HepG2 (cell line): ENCODE results near the gene TMCC1. TPM values are rescaled to one million over a fixed set of nuclear protein-coding genes. Genes with fewer than 3 reads are reported as not detected.

Experiments used
- BHLHE40 ChIP-seq: IDR thresholded peaks from 2 replicates; pipeline ENCODE4 v1.6.1; 2011; ENCODE audit warnings: low read length, improper control_type of control experiment
- EP300 ChIP-seq, 3 experiments: sonication (generic) in 1 of 3; formaldehyde crosslinking in 1 of 3; IDR thresholded peaks; 2 replicates each; pipeline versions ENCODE4 v1.5.1 to v1.6.1; 2011 to 2020; ENCODE audit warnings: low read depth in 2 of 3, low read length in 2 of 3, borderline replicate concordance in 1 of 3, improper control_type of control experiment in 1 of 3, mild to moderate bottlenecking in 1 of 3, missing genetic modification reagents in 1 of 3, moderate library complexity in 1 of 3
- JUND ChIP-seq: sonication (generic); formaldehyde crosslinking; IDR thresholded peaks from 2 replicates; pipeline ENCODE4 v1.8.0; 2022; ENCODE audit warnings: mild to moderate bottlenecking, missing genetic modification reagents
- KAT8 ChIP-seq: IDR thresholded peaks from 2 replicates; pipeline ENCODE4 v1.6.1; 2016; ENCODE audit warnings: missing genetic modification reagents, missing compliant biosample characterization
- MIXL1 ChIP-seq: IDR thresholded peaks from 2 replicates; pipeline ENCODE4 v1.6.1; 2016
- MNT ChIP-seq: fragments of 450-650 bp; IDR thresholded peaks from 2 replicates; pipeline ENCODE4 v1.6.1; 2016
- NFYC ChIP-seq: IDR thresholded peaks from 2 replicates; pipeline ENCODE4 v1.6.1; 2016; ENCODE audit warnings: missing genetic modification reagents, missing compliant biosample characterization
- NONO ChIP-seq, 2 experiments: fragments of 450-650 bp in 1 of 2; sonication (generic) in 1 of 2; formaldehyde crosslinking in 1 of 2; IDR thresholded peaks in 1 of 2; conservative IDR thresholded peaks in 1 of 2; 2 replicates each; pipeline versions ENCODE4 v1.6.1 to v1.8.0; 2017 to 2022; ENCODE audit warnings: mild to moderate bottlenecking in 1 of 2, missing genetic modification reagents in 1 of 2, moderate library complexity in 1 of 2
- PBX2 ChIP-seq: IDR thresholded peaks from 2 replicates; pipeline ENCODE4 v1.6.1; 2016; ENCODE audit warnings: control low read depth
- RFX5 ChIP-seq: IDR thresholded peaks from 2 replicates; pipeline ENCODE4 v1.6.1; 2011; ENCODE audit warnings: low read depth, low read length, improper control_type of control experiment
- RFXANK ChIP-seq: IDR thresholded peaks from 2 replicates; pipeline ENCODE4 v1.6.1; 2016
- RNF2 ChIP-seq: fragments of 450-650 bp; conservative IDR thresholded peaks from 2 replicates; pipeline ENCODE4 v1.6.1; 2016; ENCODE audit warnings: low read depth
- SMAD1 ChIP-seq: sonication (generic); formaldehyde crosslinking; IDR thresholded peaks from 2 replicates; pipeline ENCODE4 v1.4.0; 2020; ENCODE audit warnings: missing genetic modification reagents, low read depth, mild to moderate bottlenecking, borderline replicate concordance
- U2AF2 ChIP-seq: fragments of 200-400 bp; formaldehyde crosslinking; IDR thresholded peaks from 2 replicates; pipeline ENCODE4 v1.6.1; 2017; ENCODE audit warnings: low read depth, mild to moderate bottlenecking, low read length
- ZBTB7A ChIP-seq: sonication (generic); formaldehyde crosslinking; IDR thresholded peaks from 2 replicates; pipeline ENCODE4 v1.8.0; 2022; ENCODE audit warnings: mild to moderate bottlenecking, missing genetic modification reagents
- ZNF350 ChIP-seq: sonication (generic); formaldehyde crosslinking; IDR thresholded peaks from 2 replicates; pipeline ENCODE4 v1.4.0; 2020; ENCODE audit warnings: mild to moderate bottlenecking, low read depth, missing genetic modification reagents, borderline replicate concordance
- ZNF354B ChIP-seq: sonication (generic); formaldehyde crosslinking; IDR thresholded peaks from 2 replicates; pipeline ENCODE4 v1.8.0; 2022; ENCODE audit warnings: mild to moderate bottlenecking, missing genetic modification reagents
- ZNF552 ChIP-seq: sonication (generic); formaldehyde crosslinking; IDR thresholded peaks from 2 replicates; pipeline ENCODE4 v1.9.0; 2022; ENCODE audit warnings: missing genetic modification reagents, mild to moderate bottlenecking, borderline replicate concordance
- polyA plus RNA-seq, 8 experiments: library from polyadenylated mRNA; depleted of rRNA in 3 of 8; stranded (reverse) in 7 of 8; unstranded in 1 of 8; fragments of >200 nt; fragmentation: Illumina TruSeq in 4 of 8; extraction: Trizol in 4 of 8; gene quantifications; 2 replicates each; pipeline versions ENCODE4 v1.2.1 to v1.2.3, GENCODE V29; 2011 to 2016; ENCODE audit warnings: low read depth in 4 of 8, missing spikeins in 1 of 8, mixed read lengths in 1 of 8; ENCODE audit not compliant: insufficient read depth in 1 of 8
- total RNA-seq, 5 experiments: library from RNA; depleted of rRNA; stranded (reverse); fragments of >200 nt; fragmentation: Illumina TruSeq; extraction: Trizol; gene quantifications; 2 replicates each; pipeline ENCODE4 v1.2.3, GENCODE V29; 2016; ENCODE audit warnings: low read depth in 1 of 5

The TMCC1 gene
- total and polyA plus RNA-seq, 2 of the 13 experiments (the other 11 are each of a cell fraction or from before 2014, with no cell fraction given), result 12.1 to 264 TPM

- TF ChIP-seq NONO (IDR thresholded peaks at IDR 0.05) (no peak), NONO (CRISPR knock-in tag; conservative IDR thresholded peaks at IDR 0.05) (no peak), EP300 (IDR thresholded peaks at IDR 0.05; ENCODE audit: low read depth in 2 of 2, low read length in 2 of 2) (no peak), EP300 (CRISPR knock-in tag; IDR thresholded peaks at IDR 0.05; ENCODE audit: borderline replicate concordance) (no peak), ZNF350 (CRISPR knock-in tag) (no peak), RNF2 (no peak), ZNF552 (CRISPR knock-in tag) (no peak), JUND (no peak), BHLHE40 (peak; percentile 47; the same call in 1 of the 2 replicates), ZNF354B (CRISPR knock-in tag) (no peak), RFX5 (no peak), NFYC (CRISPR knock-in tag) (no peak), PBX2 (CRISPR knock-in tag) (no peak), KAT8 (CRISPR knock-in tag) (no peak), SMAD1 (CRISPR knock-in tag) (no peak), MIXL1 (no peak), U2AF2 (no peak), RFXANK (no peak), MNT (peak; percentile 44), ZBTB7A (CRISPR knock-in tag) (0 out of 2 replicates have a peak, but pooled peaks have one; percentile 25)
These were observed 277.2 kb downstream of the TMCC1 start (continued) for GRCh38 chr3:129616291-129616690.
